Activated T-helper 9 cell treated with anti-CD3 and anti-CD28 coated beads, Interleukin-2, amount 50 U/mL, for 16 hours (primary cell): ENCODE results near the gene CXXC1.
A peak's percentile ranks its signal among the peaks of the same experiment; 100 is the strongest.
"Not testable (repeated sequence)": the region's sequence is repeated elsewhere in the genome, so short reads cannot be mapped to it uniquely, and the experiment has no call there.

Experiments used
- DNase-seq: peaks from one replicate; pipeline ENCODE4 v3.0.0-alpha.2; 2020; ENCODE audit warnings: low read depth

Gene CXXC1

GRCh38 chr18:50287441-50288347 lies at the start of gene CXXC1:
TSS of gene CXXC1 (minus strand) at chr18:50287692. CDS start at chr18:50287589, 103 bp downstream.
- DNase-seq, result peak; percentile 97

- no peak for DNase-seq
These were observed 47.2 kb upstream of the CXXC1 start for GRCh38 chr18:50334546-50335152.

- DNase-seq, result no peak
These were observed 44.2 kb upstream of the CXXC1 start for GRCh38 chr18:50331691-50332090.

GRCh38 chr18:50330176-50330575 lies 42.7 kb upstream of the CXXC1 start:
- no peak for DNase-seq

- no peak for DNase-seq
These were observed 40.5 kb upstream of the CXXC1 start for GRCh38 chr18:50327983-50328382.

GRCh38 chr18:50320719-50321118 lies 33.2 kb upstream of the CXXC1 start:
- no peak for DNase-seq

- DNase-seq, result no peak
These were observed 27.8 kb upstream of the CXXC1 start for GRCh38 chr18:50315100-50315871.

GRCh38 chr18:50313873-50314460 lies 26.5 kb upstream of the CXXC1 start:
- DNase-seq, result no peak

- no peak for DNase-seq
These were observed 25.6 kb upstream of the CXXC1 start for GRCh38 chr18:50313031-50313607.

GRCh38 chr18:50312296-50313030 lies 25.0 kb upstream of the CXXC1 start:
- DNase-seq, result no peak

GRCh38 chr18:50311650-50312049 lies 24.2 kb upstream of the CXXC1 start:
- no peak for DNase-seq

GRCh38 chr18:50310080-50310479 lies 22.6 kb upstream of the CXXC1 start:
- no peak for DNase-seq

- DNase-seq, result not testable (repeated sequence)
These were observed 21.4 kb upstream of the CXXC1 start for GRCh38 chr18:50308851-50309250.

- DNase-seq, result peak; percentile 77
These were observed 20.4 kb upstream of the CXXC1 start for GRCh38 chr18:50307738-50308470.

- DNase-seq, result no peak
These were observed 19.9 kb upstream of the CXXC1 start for GRCh38 chr18:50307400-50307737.

- DNase-seq, result no peak
These were observed 19.5 kb upstream of the CXXC1 start for GRCh38 chr18:50306944-50307343.

GRCh38 chr18:50301074-50301473 lies 13.6 kb upstream of the CXXC1 start:
- no peak for DNase-seq

- DNase-seq, result no peak
These were observed 12.3 kb upstream of the CXXC1 start for GRCh38 chr18:50299626-50300388.

GRCh38 chr18:50298443-50299284 lies 11.2 kb upstream of the CXXC1 start:
- no peak for DNase-seq
